Stimulated activated CD8-positive, alpha-beta memory T cell treated with anti-CD3 and anti-CD28 coated beads, Interleukin-4, amount 100 ng/mL, for 1 hour (primary cell): ENCODE results near the gene DDIT3.
"Not testable (repeated sequence)": the region's sequence is repeated elsewhere in the genome, so short reads cannot be mapped to it uniquely, and the experiment has no call there.

Source experiments
- DNase-seq, 2 donors: peaks; one replicate each; pipeline ENCODE4 v3.0.0-alpha.2; 2020; ENCODE audit warnings: low read depth in 2 of 2, low spot score in 1 of 2

DDIT3 gene

GRCh38 chr12:57520053-57520818, at the start of gene DDIT3:
DDIT3 (minus strand) TSS chr12:57520514; CDS start chr12:57517406, 3,108 bp downstream.
- peak; percentile 99 for DNase-seq

- no peak for DNase-seq
Observed at GRCh38 chr12:57569858-57570257, 49.5 kb upstream of the DDIT3 start.

- DNase-seq = no peak
Observed at GRCh38 chr12:57568838-57569237, 48.5 kb upstream of the DDIT3 start.

- DNase-seq = no peak
Observed at GRCh38 chr12:57564178-57564740, 43.9 kb upstream of the DDIT3 start.

- DNase-seq = no peak
Observed at GRCh38 chr12:57563358-57563757, 43.0 kb upstream of the DDIT3 start.

- not testable (repeated sequence) for DNase-seq
Observed at GRCh38 chr12:57561117-57561516, 40.8 kb upstream of the DDIT3 start.

DNA sequence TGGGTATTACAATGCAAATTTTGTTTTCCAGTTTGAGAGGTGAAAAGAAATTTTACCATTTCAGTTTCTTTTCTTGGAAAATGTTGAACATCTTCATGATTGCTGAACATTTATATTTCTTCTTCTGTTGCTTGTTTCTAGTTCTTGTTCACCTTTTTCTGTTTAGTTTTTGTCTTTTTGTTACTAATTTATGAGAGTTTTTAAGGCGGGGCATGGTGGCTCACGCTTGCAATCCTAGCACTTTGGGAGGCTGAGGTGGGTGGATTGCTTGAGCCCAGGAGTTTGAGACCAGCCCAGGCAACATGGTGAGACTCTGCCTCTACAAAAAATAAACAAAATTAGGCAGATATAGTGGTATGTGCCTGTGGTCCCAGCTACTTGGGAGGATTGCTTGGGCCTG, 40.2 kb upstream of the DDIT3 start:
- DNase-seq = no peak

DNA sequence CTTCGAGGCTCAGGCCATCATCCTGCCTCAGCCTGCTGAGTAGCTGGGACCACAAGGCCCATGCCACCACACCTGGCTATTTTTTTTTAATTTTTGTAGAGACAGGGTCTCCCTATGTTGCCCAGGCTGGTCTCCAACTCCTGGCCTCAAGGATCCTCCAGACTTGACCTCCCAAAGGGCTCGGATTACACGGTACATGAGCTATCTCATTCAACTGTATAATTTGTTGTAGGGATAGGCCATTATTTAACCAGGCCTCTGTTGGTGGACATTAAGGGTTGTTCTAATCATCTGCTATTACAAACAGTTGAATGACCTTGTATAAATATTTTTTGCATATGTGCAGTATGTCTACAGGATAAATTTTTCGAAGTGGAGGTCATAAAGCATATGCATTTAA, 38.5 kb upstream of the DDIT3 start:
- no peak for DNase-seq

DNA sequence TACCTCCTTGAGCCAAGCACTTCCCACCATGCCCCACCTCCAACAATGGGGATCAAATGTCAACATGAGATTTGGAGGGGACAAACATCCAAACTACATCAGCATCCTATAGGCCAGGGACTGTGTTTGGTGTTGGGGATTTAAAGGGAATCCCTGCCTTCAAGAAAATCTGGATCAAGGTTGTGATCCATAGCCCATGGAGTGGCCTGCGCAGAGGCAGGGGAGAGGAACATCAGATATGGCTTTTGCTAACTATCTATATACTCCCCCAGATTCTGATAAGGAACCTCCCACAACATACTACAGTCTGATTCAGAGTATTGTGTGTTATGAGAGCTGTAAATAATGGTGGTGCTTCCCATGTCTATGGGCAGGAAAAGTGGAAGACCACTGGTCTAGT, 34.6 kb upstream of the DDIT3 start:
- no peak for DNase-seq

GRCh38 chr12:57554453-57554852, 34.1 kb upstream of the DDIT3 start:
- no peak for DNase-seq

DNA sequence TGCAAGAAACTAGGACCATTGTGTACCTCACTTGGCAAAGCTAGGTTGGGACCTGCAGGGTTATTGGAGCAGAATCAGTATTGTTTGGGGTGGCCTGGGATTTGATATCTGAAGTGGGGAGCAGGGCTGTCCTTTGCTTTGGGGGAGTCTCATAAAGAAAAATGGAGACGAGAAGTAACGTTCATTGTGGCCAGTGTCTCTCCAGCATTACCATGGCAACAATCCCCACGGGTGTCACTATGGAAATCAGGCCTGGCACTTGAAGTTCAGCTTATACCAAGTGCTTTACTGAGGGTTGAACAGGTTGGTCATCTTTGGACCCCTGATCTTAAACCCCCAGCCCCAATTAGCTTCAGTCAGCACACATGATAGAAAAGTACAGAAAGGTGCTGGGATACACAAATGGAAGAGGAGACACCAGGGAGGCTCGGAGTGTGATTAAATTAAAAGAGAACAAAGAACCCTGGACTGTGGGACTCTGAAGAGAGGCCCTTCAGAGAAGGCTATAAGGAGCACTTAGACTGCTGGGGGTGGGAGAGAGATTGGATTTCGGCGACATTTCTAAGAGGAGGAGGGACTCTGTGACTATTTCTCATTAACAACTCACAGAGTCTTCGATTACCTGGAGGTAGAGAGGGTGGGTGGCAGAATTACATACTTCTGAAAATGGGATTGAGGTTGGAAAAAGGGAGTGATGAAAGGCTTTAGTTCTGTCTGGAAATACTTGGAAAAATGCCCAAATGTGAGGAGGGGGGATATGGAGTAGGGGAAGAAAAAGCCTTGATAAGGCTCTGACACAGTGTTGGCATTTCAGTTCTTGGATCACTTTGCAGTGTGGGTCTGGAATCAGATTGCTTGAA, 33.3 kb upstream of the DDIT3 start:
- DNase-seq = no peak

GRCh38 chr12:57552835-57553313, 32.6 kb upstream of the DDIT3 start:
- no peak for DNase-seq

DNA sequence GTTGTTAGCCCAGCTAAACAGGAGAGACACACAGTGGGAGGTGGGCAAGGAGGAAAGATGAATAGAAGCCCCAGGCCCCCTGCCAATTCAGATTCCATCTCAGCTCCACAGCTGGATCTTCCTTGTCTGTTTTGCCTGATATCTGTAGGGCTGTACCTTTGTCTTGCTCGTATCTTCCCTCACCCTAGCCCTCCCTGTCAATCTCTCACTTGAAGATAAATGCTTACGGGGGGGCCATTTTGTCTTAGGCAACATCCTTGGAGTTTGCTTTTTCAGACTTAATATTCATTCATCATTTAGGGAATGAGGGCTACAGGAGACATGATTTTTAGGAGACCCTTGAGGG, 32.0 kb upstream of the DDIT3 start:
- no peak for DNase-seq

DNA sequence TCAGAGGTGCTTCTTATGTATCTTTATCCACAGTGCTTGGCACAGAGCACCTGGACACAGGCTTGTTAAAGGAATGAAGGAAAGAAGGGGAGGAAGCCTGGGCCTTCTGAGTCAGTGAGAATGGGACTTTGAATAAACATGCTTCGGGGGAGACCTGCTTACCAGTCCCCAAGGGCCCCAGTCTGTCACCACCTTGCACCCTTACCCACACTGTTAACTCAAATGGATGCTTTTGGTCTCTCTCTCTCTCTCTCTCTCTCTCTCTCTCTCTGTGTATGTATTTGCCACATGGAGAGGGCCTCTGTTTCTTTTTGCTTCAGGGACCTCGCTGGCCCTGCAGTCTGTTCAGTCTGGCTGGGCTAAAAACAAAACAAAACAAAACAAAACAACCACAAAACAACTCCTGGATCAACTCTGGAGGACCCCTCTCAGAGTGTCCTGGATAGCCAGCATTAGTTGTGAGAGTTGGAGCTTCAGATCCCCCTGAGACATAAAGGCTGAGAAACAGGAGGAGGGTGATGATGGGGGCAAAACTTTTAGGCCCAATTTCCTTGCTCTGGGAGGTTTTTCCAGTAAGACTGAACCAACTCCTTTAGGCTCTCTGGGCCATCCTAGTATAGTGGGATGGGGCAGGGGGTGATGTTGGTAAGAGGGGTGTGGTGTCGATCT, 31.5 kb upstream of the DDIT3 start:
- no peak for DNase-seq

GRCh38 chr12:57550641-57551549, 30.6 kb upstream of the DDIT3 start:
- no peak for DNase-seq

- DNase-seq = no peak
Observed at GRCh38 chr12:57549909-57550640, 29.8 kb upstream of the DDIT3 start, which contains the start of gene KIF5A. KIF5A (plus strand) TSS chr12:57550044; CDS start chr12:57550272, 228 bp downstream.

DNA sequence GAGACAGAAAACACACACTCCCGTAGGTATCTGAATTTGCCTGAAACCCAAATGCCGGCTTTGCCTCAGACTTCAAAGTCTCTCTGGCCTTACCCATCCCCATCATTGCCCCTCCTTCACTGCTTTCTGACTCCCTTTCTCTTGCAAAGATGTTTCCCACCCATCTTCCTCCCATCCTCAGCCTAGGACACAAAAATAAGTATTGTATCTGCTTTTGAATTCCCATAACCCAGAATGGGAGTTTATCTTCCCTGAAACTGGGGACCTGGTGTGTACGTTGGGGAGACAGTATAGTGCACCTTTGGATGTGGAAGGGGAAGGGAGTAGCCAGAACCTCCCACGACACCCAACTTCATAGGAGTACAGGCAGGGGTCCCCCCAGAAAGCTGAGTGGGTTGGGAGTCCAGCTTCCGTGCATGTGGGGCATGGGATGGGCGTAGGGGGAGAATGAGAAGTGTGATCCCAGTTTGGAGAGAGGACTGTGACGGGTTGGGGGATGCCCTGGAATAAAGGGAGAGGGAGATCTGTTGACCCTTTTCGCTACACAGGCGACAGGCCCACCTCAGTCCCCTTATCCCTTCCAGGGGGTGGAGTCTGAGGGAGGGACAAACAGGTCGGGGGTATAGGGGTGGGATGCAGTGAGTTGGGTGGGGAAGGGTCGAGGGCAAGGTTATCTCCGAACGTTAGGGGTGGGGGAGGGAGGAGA, 29.0 kb upstream of the DDIT3 start:
- DNase-seq = no peak

DNA sequence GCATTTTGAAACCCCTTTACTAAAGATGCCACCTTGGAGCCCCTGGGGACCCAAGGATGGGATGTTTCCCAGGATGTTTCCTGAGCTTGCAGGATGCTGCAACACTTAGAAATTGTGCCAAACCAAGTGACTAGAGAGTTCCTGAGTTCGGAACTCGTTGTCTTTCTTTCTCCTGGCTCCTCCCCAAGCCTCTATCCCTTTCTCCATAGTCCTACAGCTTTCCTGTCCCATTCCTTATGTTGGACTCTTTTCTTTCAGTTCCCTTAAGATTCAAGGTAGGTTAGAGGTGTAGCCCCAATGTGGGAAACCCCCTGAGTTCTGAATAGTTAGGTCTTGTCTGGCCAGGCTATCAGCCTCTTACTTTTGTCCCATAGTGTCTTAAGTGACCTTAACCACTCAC, 28.2 kb upstream of the DDIT3 start:
- DNase-seq = no peak

DNA sequence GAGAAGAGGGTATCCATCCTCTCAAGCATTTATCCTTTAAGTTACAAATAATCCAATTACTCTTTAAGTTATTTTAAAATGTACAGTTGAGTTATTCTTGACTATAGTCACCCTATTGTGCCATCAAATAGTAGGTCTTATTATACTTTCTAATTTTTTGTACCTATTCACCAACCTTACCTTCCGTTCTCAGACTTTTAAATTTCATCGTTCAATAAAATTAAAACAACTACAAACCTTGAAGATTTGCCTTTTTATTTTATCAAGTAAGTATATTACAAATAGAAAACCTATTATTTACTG, 27.6 kb upstream of the DDIT3 start:
- no peak for DNase-seq
